Skin of body (tissue), 2 donors: ENCODE data around the gene MCTP1. TPM values are rescaled to one million over a fixed set of nuclear protein-coding genes. Genes with fewer than 3 reads are reported as not detected.
"Not testable (repeated sequence)": the region's sequence is repeated elsewhere in the genome, so short reads cannot be mapped to it uniquely, and the experiment has no call there.

Source experiments
- DNase-seq: peaks from one replicate; lab custom pipeline; 2025; lab: John Stamatoyannopoulos, UW
- total RNA-seq: library from RNA; depleted of rRNA; stranded (reverse); fragments of >200 nt; gene quantifications from one replicate; pipeline ENCODE4 v1.2.3, GENCODE V29; 2014

Gene MCTP1
- total RNA-seq, 1 donor from 2014 or later: 30.8 TPM

- DNase-seq: no peak
Measured at GRCh38 chr5:95252801-95253200, 32.1 kb downstream of the MCTP1 start.

GRCh38 chr5:95251185-95251584, 33.7 kb downstream of the MCTP1 start:
- no peak for DNase-seq

- DNase-seq: no peak
Measured at GRCh38 chr5:95244479-95244878, 40.4 kb downstream of the MCTP1 start.

- DNase-seq: no peak
Measured at GRCh38 chr5:95241635-95242034, 43.3 kb downstream of the MCTP1 start.

GRCh38 chr5:95241161-95241560, 43.7 kb downstream of the MCTP1 start:
- no peak for DNase-seq

- peak; percentile 34 for DNase-seq
Measured at GRCh38 chr5:95238560-95239325, 46.2 kb downstream of the MCTP1 start.

GRCh38 chr5:95237324-95237723, 47.6 kb downstream of the MCTP1 start:
- DNase-seq: no peak

- DNase-seq: no peak
Measured at GRCh38 chr5:95235439-95235982, 49.4 kb downstream of the MCTP1 start.

GRCh38 chr5:95229646-95230045, 55.2 kb downstream of the MCTP1 start:
- no peak for DNase-seq

- no peak for DNase-seq
Measured at GRCh38 chr5:95224701-95225459, 60.0 kb downstream of the MCTP1 start.

- no peak for DNase-seq
Measured at GRCh38 chr5:95223566-95224258, 61.2 kb downstream of the MCTP1 start.

GRCh38 chr5:95222836-95223235, 62.1 kb downstream of the MCTP1 start:
- no peak for DNase-seq

GRCh38 chr5:95221234-95221633, 63.7 kb downstream of the MCTP1 start:
- no peak for DNase-seq

- DNase-seq: no peak
Measured at GRCh38 chr5:95220381-95220780, 64.5 kb downstream of the MCTP1 start.

- no peak for DNase-seq
Measured at GRCh38 chr5:95219411-95219810, 65.5 kb downstream of the MCTP1 start.

GRCh38 chr5:95217881-95218280, 67.0 kb downstream of the MCTP1 start:
- no peak for DNase-seq

- no peak for DNase-seq
Measured at GRCh38 chr5:95217351-95217750, 67.5 kb downstream of the MCTP1 start.

GRCh38 chr5:95216136-95216955, 68.5 kb downstream of the MCTP1 start:
- DNase-seq: peak; percentile 34

- not testable (repeated sequence) for DNase-seq
Measured at GRCh38 chr5:95207811-95208210, 77.1 kb downstream of the MCTP1 start.

- DNase-seq: no peak
Measured at GRCh38 chr5:95194856-95195255, 90.0 kb downstream of the MCTP1 start.

- DNase-seq: no peak
Measured at GRCh38 chr5:95191330-95191729, 93.6 kb downstream of the MCTP1 start.
